Ishikawa (cell line): ENCODE data around the gene UNC50.

Source experiments
- CEBPB ChIP-seq: IDR thresholded peaks from 2 replicates; pipeline ENCODE4 v1.6.1; 2012
- EP300 ChIP-seq: IDR thresholded peaks from 2 replicates; pipeline ENCODE4 v1.6.1; 2012; ENCODE audit warnings: borderline replicate concordance
- MAX ChIP-seq: IDR thresholded peaks from 2 replicates; pipeline ENCODE4 v1.6.1; 2012
- NFIC ChIP-seq: IDR thresholded peaks from 2 replicates; pipeline ENCODE4 v1.6.1; 2012
- TAF1 ChIP-seq: IDR thresholded peaks from 2 replicates; pipeline ENCODE4 v1.6.1; 2012; ENCODE audit warnings: low read depth, mild to moderate bottlenecking
- ZBTB7A ChIP-seq: IDR thresholded peaks from 2 replicates; pipeline ENCODE4 v1.6.1; 2012; ENCODE audit warnings: low read depth

GRCh38 chr2:98634406-98635092 is 26.2 kb downstream of the UNC50 start:
- TF ChIP-seq ZBTB7A (no peak), EP300 (no peak), CEBPB (no peak), MAX (no peak), NFIC (no peak), TAF1 (no peak)
